Ishikawa (cell line): ENCODE measurements around the gene PLOD1.

Experiments used
- CREB1 ChIP-seq: IDR thresholded peaks from 2 replicates; pipeline ENCODE4 v1.6.1; 2012; ENCODE audit warnings: low read depth
- EP300 ChIP-seq: IDR thresholded peaks from 2 replicates; pipeline ENCODE4 v1.6.1; 2012; ENCODE audit warnings: borderline replicate concordance
- MAX ChIP-seq: IDR thresholded peaks from 2 replicates; pipeline ENCODE4 v1.6.1; 2012
- NFIC ChIP-seq: IDR thresholded peaks from 2 replicates; pipeline ENCODE4 v1.6.1; 2012
- RAD21 ChIP-seq: IDR thresholded peaks from 2 replicates; pipeline ENCODE4 v1.6.1; 2012; ENCODE audit warnings: low read depth
- TAF1 ChIP-seq: IDR thresholded peaks from 2 replicates; pipeline ENCODE4 v1.6.1; 2012; ENCODE audit warnings: low read depth, mild to moderate bottlenecking
- USF1 ChIP-seq: IDR thresholded peaks from 2 replicates; pipeline ENCODE4 v1.6.1; 2012

GRCh38 chr1:11989669-11990068 lies 55.2 kb downstream of the PLOD1 start:
- TF ChIP-seq MAX (no peak), EP300 (no peak), NFIC (no peak), CREB1 (no peak), USF1 (no peak), TAF1 (no peak), RAD21 (no peak)
